ENCODE measurements around the gene GFM1.
"Not testable (repeated sequence)": the region's sequence is repeated elsewhere in the genome, so short reads cannot be mapped to it uniquely, and the experiment has no call there.

The GFM1 gene

GRCh38 chr3:158679547-158680000 lies 35.2 kb downstream of the GFM1 start:
- Histone ChIP-seq H3K36me3 (ENCODE audit: control insufficient read depth in 1 of 2, insufficient read depth in 2 of 2, low read length in 2 of 2) (peaks cover 0 to 5% of the 10 kb centered on the region in 2 donors), H3K4me3 (ENCODE audit: low read depth in 1 of 2, low read length in 2 of 2) (no peak overlapping the region), H3K4me1 (ENCODE audit: control insufficient read depth in 1 of 2, insufficient read depth in 2 of 2, low read length in 2 of 2) (no peaks in the 10 kb centered on the region), H3K9me3 (ENCODE audit: control insufficient read depth in 1 of 2, low read length in 2 of 2) (no peaks in the 10 kb centered on the region), H3K27me3 (ENCODE audit: low read depth, low read length) (no peaks in the 10 kb centered on the region), H3K27ac (ENCODE audit: low read length) (no peak overlapping the region)

GRCh38 chr3:158680861-158681260 lies 36.5 kb downstream of the GFM1 start:
- no peaks in the 10 kb centered on the region for H3K9me3 ChIP-seq (ENCODE audit: control insufficient read depth in 1 of 2, low read length in 2 of 2)
- H3K27ac ChIP-seq (ENCODE audit: low read length): no peak overlapping the region
- no peak overlapping the region for H3K4me3 ChIP-seq (ENCODE audit: low read depth in 1 of 2, low read length in 2 of 2)
- no peaks in the 10 kb centered on the region for H3K27me3 ChIP-seq (ENCODE audit: low read depth, low read length)
- no peaks in the 10 kb centered on the region for H3K4me1 ChIP-seq (ENCODE audit: control insufficient read depth in 1 of 2, insufficient read depth in 2 of 2, low read length in 2 of 2)
- H3K36me3 ChIP-seq (ENCODE audit: control insufficient read depth in 1 of 2, insufficient read depth in 2 of 2, low read length in 2 of 2): peaks cover 0 to 10% of the 10 kb centered on the region in 2 donors

GRCh38 chr3:158683230-158683962 lies 39.1 kb downstream of the GFM1 start:
- Histone ChIP-seq H3K4me1 (ENCODE audit: control insufficient read depth in 1 of 2, insufficient read depth in 2 of 2, low read length in 2 of 2) (no peaks in the 10 kb centered on the region), H3K4me3 (ENCODE audit: low read depth in 1 of 2, low read length in 2 of 2) (no peak overlapping the region), H3K27ac (ENCODE audit: low read length) (no peak overlapping the region), H3K27me3 (ENCODE audit: low read depth, low read length) (no peaks in the 10 kb centered on the region), H3K36me3 (ENCODE audit: control insufficient read depth in 1 of 2, insufficient read depth in 2 of 2, low read length in 2 of 2) (peaks cover 4 to 7% of the 10 kb centered on the region in 2 donors), H3K9me3 (ENCODE audit: control insufficient read depth in 1 of 2, low read length in 2 of 2) (no peaks in the 10 kb centered on the region)

DNA sequence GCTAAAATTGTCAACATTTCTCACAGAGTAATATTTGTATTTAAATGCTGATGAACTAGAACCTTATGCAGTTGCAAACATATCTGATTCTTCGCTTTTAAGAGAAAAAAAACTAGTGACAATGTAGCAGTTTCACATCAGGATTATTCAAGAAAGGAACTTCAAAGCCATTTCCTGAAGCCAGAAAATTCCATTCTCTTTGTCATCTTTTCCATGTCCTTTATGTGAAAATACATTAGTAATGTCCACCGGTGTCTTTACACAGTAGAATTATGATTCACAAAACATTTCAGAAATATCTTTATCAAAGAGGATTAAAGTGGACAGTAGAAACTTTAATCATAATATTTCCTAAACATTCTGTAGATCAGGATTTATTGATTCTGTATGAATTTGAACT lies 40.8 kb downstream of the GFM1 start:
- no peaks in the 10 kb centered on the region for H3K27me3 ChIP-seq (ENCODE audit: low read depth, low read length)
- no peaks in the 10 kb centered on the region for H3K4me1 ChIP-seq (ENCODE audit: control insufficient read depth in 1 of 2, insufficient read depth in 2 of 2, low read length in 2 of 2)
- H3K36me3 ChIP-seq (ENCODE audit: control insufficient read depth in 1 of 2, insufficient read depth in 2 of 2, low read length in 2 of 2): peaks cover 5 to 7% of the 10 kb centered on the region in 2 donors
- no peaks in the 10 kb centered on the region for H3K9me3 ChIP-seq (ENCODE audit: control insufficient read depth in 1 of 2, low read length in 2 of 2)
- no peak overlapping the region for H3K4me3 ChIP-seq (ENCODE audit: low read depth in 1 of 2, low read length in 2 of 2)
- H3K27ac ChIP-seq (ENCODE audit: low read length): no peak overlapping the region

GRCh38 chr3:158693866-158694456 lies 49.6 kb downstream of the GFM1 start:
- peaks cover 16 to 20% of the 10 kb centered on the region in 2 donors for H3K36me3 ChIP-seq (ENCODE audit: control insufficient read depth in 1 of 2, insufficient read depth in 2 of 2, low read length in 2 of 2)
- not testable (repeated sequence) for H3K4me1 ChIP-seq (ENCODE audit: control insufficient read depth in 1 of 2, insufficient read depth in 2 of 2, low read length in 2 of 2); H3K4me3 ChIP-seq (ENCODE audit: low read depth in 1 of 2, low read length in 2 of 2); H3K27ac ChIP-seq (ENCODE audit: low read length); H3K9me3 ChIP-seq (ENCODE audit: control insufficient read depth in 1 of 2, low read length in 2 of 2); H3K27me3 ChIP-seq (ENCODE audit: low read depth, low read length)

- H3K27ac ChIP-seq (ENCODE audit: low read length): no peak overlapping the region
Measured at GRCh38 chr3:158696618-158697017, 52.3 kb downstream of the GFM1 start.

DNA sequence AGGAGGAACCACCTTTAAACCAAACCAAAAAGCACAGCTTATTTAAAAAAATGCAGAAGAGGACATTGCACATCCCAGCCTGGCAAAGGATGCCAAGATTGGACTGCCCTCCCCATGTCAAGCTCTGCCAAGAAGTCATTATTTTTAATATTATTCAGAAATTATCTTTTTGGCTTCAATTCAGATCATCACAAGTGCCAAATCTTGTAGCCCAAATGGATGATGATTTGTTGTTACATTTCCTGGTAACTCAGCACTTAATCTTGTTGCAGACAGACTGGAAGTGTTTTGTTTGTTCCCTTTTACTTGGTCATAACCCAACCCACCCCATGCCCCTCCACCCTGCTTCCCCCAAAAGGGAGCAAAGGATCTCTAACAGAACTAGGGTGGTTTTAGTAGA lies 56.2 kb downstream of the GFM1 start:
- H3K9me3 ChIP-seq (ENCODE audit: control insufficient read depth in 1 of 2, low read length in 2 of 2): no peaks in the 10 kb centered on the region
- peaks cover 0 to 7% of the 10 kb centered on the region in 2 donors for H3K36me3 ChIP-seq (ENCODE audit: control insufficient read depth in 1 of 2, insufficient read depth in 2 of 2, low read length in 2 of 2)
- H3K27ac ChIP-seq (ENCODE audit: low read length): no peak overlapping the region
- H3K4me1 ChIP-seq (ENCODE audit: control insufficient read depth in 1 of 2, insufficient read depth in 2 of 2, low read length in 2 of 2): no peaks in the 10 kb centered on the region
- H3K27me3 ChIP-seq (ENCODE audit: low read depth, low read length): no peaks in the 10 kb centered on the region
- H3K4me3 ChIP-seq (ENCODE audit: low read depth in 1 of 2, low read length in 2 of 2): no peak overlapping the region

More at GRCh38 chr3:158696618-158697017, 52.3 kb downstream of the GFM1 start:
- H3K4me1 ChIP-seq (ENCODE audit: control insufficient read depth in 1 of 2, insufficient read depth in 2 of 2, low read length in 2 of 2): no peaks in the 10 kb centered on the region
- H3K36me3 ChIP-seq (ENCODE audit: control insufficient read depth in 1 of 2, insufficient read depth in 2 of 2, low read length in 2 of 2): peaks cover 9 to 13% of the 10 kb centered on the region in 2 donors
- H3K27me3 ChIP-seq (ENCODE audit: low read depth, low read length): no peaks in the 10 kb centered on the region
- H3K9me3 ChIP-seq (ENCODE audit: control insufficient read depth in 1 of 2, low read length in 2 of 2): peaks cover 0 to 2% of the 10 kb centered on the region in 2 donors
- H3K4me3 ChIP-seq (ENCODE audit: low read depth in 1 of 2, low read length in 2 of 2): no peak overlapping the region

DNA sequence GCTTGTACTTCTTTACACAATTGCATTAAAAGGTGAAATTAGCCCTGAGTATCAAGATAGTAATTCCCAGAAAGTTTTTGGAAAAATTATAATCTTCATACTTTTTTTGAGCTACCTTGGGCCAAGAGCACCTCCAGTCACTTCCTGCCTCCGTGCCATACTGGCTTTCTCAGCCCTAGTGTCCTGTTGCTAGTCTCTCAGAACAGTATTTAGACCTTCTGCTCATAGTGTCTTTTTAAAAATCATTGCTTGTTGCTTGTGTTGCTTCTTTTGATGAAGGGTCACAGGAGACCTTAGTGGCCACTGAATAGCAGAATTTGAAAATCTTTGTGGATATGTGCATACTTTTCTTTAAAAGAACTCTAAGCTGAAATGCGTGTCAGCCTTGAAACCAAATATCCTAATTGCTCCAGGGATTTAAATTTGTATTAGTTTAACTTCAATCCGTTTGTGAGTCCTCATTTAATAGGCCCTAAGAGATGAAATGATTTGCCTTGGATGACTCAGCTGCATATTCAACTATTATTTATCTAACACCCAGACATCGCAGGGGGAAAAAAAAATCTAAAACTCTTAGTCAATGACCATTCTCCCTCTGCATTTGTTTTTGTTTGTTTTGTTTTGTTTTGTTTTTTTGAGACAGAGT lies 57.2 kb downstream of the GFM1 start:
- Histone ChIP-seq H3K27ac (ENCODE audit: low read length) (no peak overlapping the region), H3K4me3 (ENCODE audit: low read depth in 1 of 2, low read length in 2 of 2) (no peak overlapping the region), H3K4me1 (ENCODE audit: control insufficient read depth in 1 of 2, insufficient read depth in 2 of 2, low read length in 2 of 2) (no peaks in the 10 kb centered on the region), H3K27me3 (ENCODE audit: low read depth, low read length) (no peaks in the 10 kb centered on the region), H3K36me3 (ENCODE audit: control insufficient read depth in 1 of 2, insufficient read depth in 2 of 2, low read length in 2 of 2) (peaks cover 0 to 7% of the 10 kb centered on the region in 2 donors), H3K9me3 (ENCODE audit: control insufficient read depth in 1 of 2, low read length in 2 of 2) (no peaks in the 10 kb centered on the region)

GRCh38 chr3:158702815-158703481 lies 58.6 kb downstream of the GFM1 start:
- H3K27me3 ChIP-seq (ENCODE audit: low read depth, low read length): no peaks in the 10 kb centered on the region
- no peaks in the 10 kb centered on the region for H3K4me1 ChIP-seq (ENCODE audit: control insufficient read depth in 1 of 2, insufficient read depth in 2 of 2, low read length in 2 of 2)
- peaks cover 3% of the 10 kb centered on the region in 2 donors for H3K36me3 ChIP-seq (ENCODE audit: control insufficient read depth in 1 of 2, insufficient read depth in 2 of 2, low read length in 2 of 2)
- H3K27ac ChIP-seq (ENCODE audit: low read length): no peak overlapping the region
- no peak overlapping the region for H3K4me3 ChIP-seq (ENCODE audit: low read depth in 1 of 2, low read length in 2 of 2)
- no peaks in the 10 kb centered on the region for H3K9me3 ChIP-seq (ENCODE audit: control insufficient read depth in 1 of 2, low read length in 2 of 2)

DNA sequence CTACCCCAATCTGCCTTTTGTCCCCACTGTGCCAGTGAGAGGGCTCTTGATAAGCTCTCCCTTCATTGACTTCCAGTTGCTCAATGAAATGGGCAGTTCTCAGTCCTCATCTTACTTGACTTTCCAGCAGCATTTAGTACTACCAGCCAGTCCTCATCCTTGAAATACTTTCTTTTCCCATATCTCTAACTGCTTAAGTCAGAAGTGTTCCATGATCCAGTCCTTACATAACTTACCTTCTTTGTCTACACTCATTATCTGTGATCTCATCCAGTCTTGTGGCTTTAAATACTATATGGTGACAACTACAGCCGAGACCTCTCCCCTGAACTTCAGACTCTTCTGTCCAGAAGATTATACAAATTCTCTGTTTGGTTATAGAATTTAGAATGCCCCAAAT lies 59.2 kb downstream of the GFM1 start:
- no peak overlapping the region for H3K27ac ChIP-seq (ENCODE audit: low read length)
- peaks cover 3 to 9% of the 10 kb centered on the region in 2 donors for H3K36me3 ChIP-seq (ENCODE audit: control insufficient read depth in 1 of 2, insufficient read depth in 2 of 2, low read length in 2 of 2)
- H3K9me3 ChIP-seq (ENCODE audit: control insufficient read depth in 1 of 2, low read length in 2 of 2): no peaks in the 10 kb centered on the region
- H3K4me3 ChIP-seq (ENCODE audit: low read depth in 1 of 2, low read length in 2 of 2): no peak overlapping the region
- H3K27me3 ChIP-seq (ENCODE audit: low read depth, low read length): no peaks in the 10 kb centered on the region
- no peaks in the 10 kb centered on the region for H3K4me1 ChIP-seq (ENCODE audit: control insufficient read depth in 1 of 2, insufficient read depth in 2 of 2, low read length in 2 of 2)

GRCh38 chr3:158709666-158710083 lies 65.3 kb downstream of the GFM1 start:
- H3K4me3 ChIP-seq (ENCODE audit: low read depth in 1 of 2, low read length in 2 of 2): no peak overlapping the region
- H3K27me3 ChIP-seq (ENCODE audit: low read depth, low read length): no peaks in the 10 kb centered on the region
- no peak overlapping the region for H3K27ac ChIP-seq (ENCODE audit: low read length)
- H3K9me3 ChIP-seq (ENCODE audit: control insufficient read depth in 1 of 2, low read length in 2 of 2): no peaks in the 10 kb centered on the region
- H3K36me3 ChIP-seq (ENCODE audit: control insufficient read depth in 1 of 2, insufficient read depth in 2 of 2, low read length in 2 of 2): peaks cover 9 to 31% of the 10 kb centered on the region in 2 donors
- H3K4me1 ChIP-seq (ENCODE audit: control insufficient read depth in 1 of 2, insufficient read depth in 2 of 2, low read length in 2 of 2): peaks cover 0 to 14% of the 10 kb centered on the region in 2 donors

Measured in muscle layer of duodenum (tissue), 2 donors.